ENCODE measurements around the gene TRAF5.
"Not testable (repeated sequence)": the region's sequence is repeated elsewhere in the genome, so short reads cannot be mapped to it uniquely, and the experiment has no call there.

The TRAF5 gene

DNA sequence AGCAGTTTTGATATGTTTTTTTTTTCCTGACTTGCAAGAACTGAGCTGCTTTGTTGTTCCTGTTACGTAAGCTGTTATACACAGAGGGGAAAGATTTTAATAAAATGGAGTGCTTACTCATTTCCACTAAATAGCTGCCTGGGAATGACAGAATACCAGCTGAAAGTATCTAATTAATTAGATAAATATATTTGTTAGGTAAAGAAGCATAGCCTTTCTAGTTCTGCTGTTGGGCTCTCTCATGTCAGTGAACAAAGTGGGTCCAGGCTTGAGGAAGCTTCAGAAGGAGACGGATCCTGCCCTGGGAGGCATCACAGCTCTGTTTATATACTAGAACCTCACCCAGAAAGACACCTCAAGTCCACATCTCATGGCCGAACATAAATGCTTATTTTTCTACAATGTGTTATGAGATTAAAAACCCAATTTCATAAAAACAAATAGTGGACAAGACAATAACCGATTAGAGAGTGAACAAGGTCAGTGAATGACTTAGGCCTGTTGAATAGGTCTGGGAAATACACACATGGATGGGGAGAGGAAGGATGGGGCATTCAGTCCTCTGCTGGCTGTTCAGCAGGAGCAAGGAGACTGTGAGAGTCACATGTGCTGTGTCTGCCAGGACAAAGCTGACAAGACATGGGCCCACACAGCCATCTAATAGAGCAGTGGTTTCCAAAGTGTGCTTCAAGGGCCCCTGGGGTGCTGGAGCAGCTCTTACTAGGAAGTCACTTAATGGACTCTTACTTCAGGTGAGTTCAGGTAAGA is 20.6 kb downstream of the TRAF5 start:
- no peak for DNase-seq (ENCODE audit: extremely low read depth, low read depth)

DNA sequence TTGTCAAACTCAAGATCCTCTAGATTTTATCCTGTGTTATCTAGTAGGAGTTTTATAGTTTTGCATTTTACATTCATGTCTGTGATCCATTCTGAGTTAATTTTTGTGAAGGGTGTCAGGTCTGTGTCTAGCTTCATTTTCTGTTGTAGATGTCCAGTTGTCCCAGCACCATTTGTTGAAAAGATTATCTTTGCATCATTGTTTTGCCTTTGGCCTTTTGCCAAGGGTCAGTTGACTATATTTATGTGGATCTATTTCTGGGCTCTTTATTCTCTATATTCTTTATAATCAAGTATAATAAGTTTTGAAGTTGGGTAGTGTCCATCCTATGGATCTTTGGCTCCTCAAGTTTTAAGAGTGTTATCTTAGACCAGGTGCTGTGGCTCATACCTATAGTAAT is 21.9 kb downstream of the TRAF5 start:
- TF ChIP-seq, protein P1, sequence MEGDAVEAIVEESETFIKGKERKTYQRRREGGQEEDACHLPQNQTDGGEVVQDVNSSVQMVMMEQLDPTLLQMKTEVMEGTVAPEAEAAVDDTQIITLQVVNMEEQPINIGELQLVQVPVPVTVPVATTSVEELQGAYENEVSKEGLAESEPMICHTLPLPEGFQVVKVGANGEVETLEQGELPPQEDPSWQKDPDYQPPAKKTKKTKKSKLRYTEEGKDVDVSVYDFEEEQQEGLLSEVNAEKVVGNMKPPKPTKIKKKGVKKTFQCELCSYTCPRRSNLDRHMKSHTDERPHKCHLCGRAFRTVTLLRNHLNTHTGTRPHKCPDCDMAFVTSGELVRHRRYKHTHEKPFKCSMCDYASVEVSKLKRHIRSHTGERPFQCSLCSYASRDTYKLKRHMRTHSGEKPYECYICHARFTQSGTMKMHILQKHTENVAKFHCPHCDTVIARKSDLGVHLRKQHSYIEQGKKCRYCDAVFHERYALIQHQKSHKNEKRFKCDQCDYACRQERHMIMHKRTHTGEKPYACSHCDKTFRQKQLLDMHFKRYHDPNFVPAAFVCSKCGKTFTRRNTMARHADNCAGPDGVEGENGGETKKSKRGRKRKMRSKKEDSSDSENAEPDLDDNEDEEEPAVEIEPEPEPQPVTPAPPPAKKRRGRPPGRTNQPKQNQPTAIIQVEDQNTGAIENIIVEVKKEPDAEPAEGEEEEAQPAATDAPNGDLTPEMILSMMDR (IDR thresholded peaks at IDR 0.05; ENCODE audit: low read depth, low read length): no peak
- DNase-seq (ENCODE audit: extremely low read depth, low read depth): no peak

More for the DNA sequence above, 20.6 kb downstream of the TRAF5 start:
- TF ChIP-seq, protein P1 (IDR thresholded peaks at IDR 0.05; ENCODE audit: low read depth, low read length): no peak

DNA sequence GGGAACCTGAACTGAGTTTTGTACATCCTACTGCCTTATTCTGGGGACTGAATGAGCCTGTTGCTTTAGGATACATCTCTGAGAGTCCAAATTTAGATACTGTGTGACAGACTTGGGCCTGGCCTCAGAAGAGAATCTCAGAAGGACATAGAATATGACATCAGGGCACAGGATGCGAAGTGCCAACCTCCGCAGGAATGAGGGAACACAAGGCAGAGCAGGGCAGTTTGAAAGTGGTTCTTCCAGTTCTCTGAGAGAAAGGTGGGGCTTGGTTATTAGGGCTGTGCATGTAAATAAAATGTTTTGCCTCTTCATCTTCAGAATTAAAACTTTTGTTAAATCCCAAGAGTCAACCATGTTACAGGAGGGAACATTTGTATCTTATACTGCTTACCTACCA is 23.1 kb downstream of the TRAF5 start:
- no peak for DNase-seq (ENCODE audit: extremely low read depth, low read depth)
- TF ChIP-seq, protein P1 (IDR thresholded peaks at IDR 0.05; ENCODE audit: low read depth, low read length): no peak

DNA sequence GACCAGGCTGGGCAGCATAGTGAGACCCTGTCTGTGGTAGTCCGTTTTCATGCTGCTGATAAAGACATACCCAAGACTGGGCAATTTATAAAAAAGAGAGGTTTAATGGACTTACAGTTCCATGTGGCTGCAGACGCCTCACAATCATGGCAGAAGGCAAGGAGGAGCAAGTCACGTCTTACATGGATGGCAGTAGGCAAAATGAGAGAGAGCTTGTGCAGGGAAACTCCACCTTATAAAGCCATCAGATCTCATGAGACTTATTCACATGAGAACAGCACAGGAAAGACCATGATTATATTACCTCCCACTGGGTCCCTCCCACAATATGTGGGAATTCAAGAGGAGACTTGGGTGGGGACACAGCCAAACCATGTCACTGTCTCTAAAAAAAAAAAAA is 25.4 kb downstream of the TRAF5 start:
- DNase-seq (ENCODE audit: extremely low read depth, low read depth): not testable (repeated sequence)

DNA sequence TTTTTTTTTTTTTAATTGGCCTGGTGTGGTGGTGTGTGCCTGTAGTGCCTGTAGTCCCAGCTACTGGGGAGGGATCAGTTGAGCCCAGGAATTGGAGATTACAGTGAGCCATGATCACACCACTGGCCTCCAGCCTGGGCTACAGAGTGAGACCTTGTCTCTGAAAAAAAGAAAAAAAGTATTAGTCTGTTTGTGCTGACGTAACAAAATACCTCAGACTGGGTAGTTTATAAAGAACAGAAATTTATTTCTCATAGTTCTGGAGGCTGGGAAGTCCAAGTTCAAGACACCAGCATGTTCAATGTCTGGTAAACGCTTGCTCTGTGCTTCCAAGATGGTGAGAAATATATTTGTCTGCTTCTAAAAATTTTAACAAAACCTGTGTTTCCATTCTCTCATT is 25.8 kb downstream of the TRAF5 start:
- TF ChIP-seq, protein P1 (IDR thresholded peaks at IDR 0.05; ENCODE audit: low read depth, low read length): no peak
- DNase-seq (ENCODE audit: extremely low read depth, low read depth): no peak

DNA sequence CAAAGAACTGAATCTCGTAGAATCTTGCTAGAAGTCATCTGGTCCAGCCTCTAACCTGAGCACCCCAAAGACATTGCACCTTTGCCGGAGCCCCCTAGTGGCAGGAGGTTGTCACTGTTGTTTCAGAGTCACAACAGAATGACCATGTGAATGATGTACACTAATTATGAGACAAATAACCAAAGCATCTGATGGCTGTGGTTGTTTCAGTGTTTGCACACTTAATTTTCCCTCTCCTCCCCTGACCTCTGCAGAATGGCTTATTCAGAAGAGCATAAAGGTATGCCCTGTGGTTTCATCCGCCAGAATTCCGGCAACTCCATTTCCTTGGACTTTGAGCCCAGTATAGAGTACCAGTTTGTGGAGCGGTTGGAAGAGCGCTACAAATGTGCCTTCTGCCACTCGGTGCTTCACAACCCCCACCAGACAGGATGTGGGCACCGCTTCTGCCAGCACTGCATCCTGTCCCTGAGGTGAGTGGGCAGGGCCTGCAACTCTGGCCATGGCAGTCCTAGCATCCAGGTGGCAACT is 26.4 kb downstream of the TRAF5 start:
- TF ChIP-seq, protein P1 (IDR thresholded peaks at IDR 0.05; ENCODE audit: low read depth, low read length): peak; percentile 58
- DNase-seq (ENCODE audit: extremely low read depth, low read depth): no peak

DNA sequence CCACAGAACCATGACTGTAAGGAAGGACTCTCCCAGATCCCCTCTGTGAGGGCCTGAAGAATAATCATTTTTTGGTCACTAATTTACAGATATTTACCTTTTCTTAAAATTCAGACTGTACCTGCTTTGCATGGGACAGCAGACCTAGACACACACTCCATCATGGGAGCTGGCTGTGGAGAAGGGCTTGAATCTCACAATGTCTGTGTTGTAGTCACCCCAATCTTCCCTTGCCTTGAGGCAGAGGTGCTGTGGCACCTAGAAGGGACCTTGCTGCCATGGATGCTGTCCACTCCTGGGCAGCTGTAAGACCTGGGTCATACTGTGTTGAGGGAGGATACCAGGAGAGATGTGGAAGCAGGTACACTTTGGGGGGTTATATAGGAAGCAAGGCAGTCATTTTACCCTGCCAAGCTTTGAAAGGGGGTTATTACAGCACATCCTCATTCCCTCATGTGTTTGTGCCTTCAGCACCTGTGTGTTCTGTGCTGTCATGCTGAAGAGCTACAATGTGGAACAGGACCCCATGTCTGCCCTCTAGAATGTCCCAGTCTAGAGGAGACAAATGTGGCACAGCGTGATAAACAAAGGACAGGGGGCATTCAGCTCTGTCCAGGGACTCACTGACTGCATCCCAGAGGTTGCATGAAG is 27.1 kb downstream of the TRAF5 start:
- DNase-seq (ENCODE audit: extremely low read depth, low read depth): no peak
- TF ChIP-seq, protein P1 (IDR thresholded peaks at IDR 0.05; ENCODE audit: low read depth, low read length): no peak

Measured in AG09319 (cell line).